HepG2 (cell line): ENCODE data around the gene VAMP5. TPM values are rescaled to one million over a fixed set of nuclear protein-coding genes. Genes with fewer than 3 reads are reported as not detected.

Experiments
- ERF ChIP-seq: IDR thresholded peaks from 2 replicates; pipeline ENCODE4 v1.6.1; 2018; ENCODE audit warnings: missing biosample characterization, missing genetic modification reagents
- MED8 ChIP-seq: sonication (generic); formaldehyde crosslinking; IDR thresholded peaks from 2 replicates; pipeline ENCODE4 v1.8.1; 2023; ENCODE audit warnings: mild to moderate bottlenecking, missing genetic modification reagents; ENCODE audit not compliant: insufficient replicate concordance
- MIER2 ChIP-seq: IDR thresholded peaks from 2 replicates; pipeline ENCODE4 v1.6.1; 2016; ENCODE audit warnings: missing biosample characterization, missing genetic modification reagents
- NFIB ChIP-seq: sonication (generic); formaldehyde crosslinking; IDR thresholded peaks from 2 replicates; pipeline ENCODE4 v1.9.0; 2021; ENCODE audit warnings: missing genetic modification reagents, mild to moderate bottlenecking, borderline replicate concordance
- NFYB ChIP-seq: sonication (generic); formaldehyde crosslinking; IDR thresholded peaks from 2 replicates; pipeline ENCODE4 v1.4.0; 2020; ENCODE audit warnings: missing genetic modification reagents
- NR2F6 ChIP-seq, 2 experiments: IDR thresholded peaks; 2 replicates each; pipeline ENCODE4 v1.6.1; 2016; ENCODE audit warnings: antibody characterized with exemption in 1 of 2, mild to moderate bottlenecking in 1 of 2
- PAX8 ChIP-seq: sonication (generic); formaldehyde crosslinking; IDR thresholded peaks from 2 replicates; pipeline ENCODE4 v1.8.0; 2022; ENCODE audit warnings: mild to moderate bottlenecking, missing genetic modification reagents, borderline replicate concordance
- PCBP1 ChIP-seq: fragments of 200-400 bp; formaldehyde crosslinking; IDR thresholded peaks from 2 replicates; pipeline ENCODE4 v1.6.1; 2017; ENCODE audit warnings: mild to moderate bottlenecking, low read depth, low read length, borderline replicate concordance
- POLR2A ChIP-seq, 2 experiments: IDR thresholded peaks; 2 replicates each; pipeline ENCODE4 v1.6.1; 2011; ENCODE audit warnings: low read depth in 2 of 2, low read length in 2 of 2, mild to moderate bottlenecking in 1 of 2, moderate library complexity in 1 of 2; ENCODE audit not compliant: insufficient read depth in 1 of 2
- RBM22 ChIP-seq: fragments of 200-400 bp; formaldehyde crosslinking; optimal IDR thresholded peaks from 2 replicates; pipeline ENCODE3; 2017; ENCODE audit warnings: mild to moderate bottlenecking, low read length, moderate library complexity
- SALL2 ChIP-seq: sonication (generic); formaldehyde crosslinking; IDR thresholded peaks from 2 replicates; pipeline ENCODE4 v1.8.1; 2023; ENCODE audit warnings: mild to moderate bottlenecking, missing genetic modification reagents, inconsistent platforms
- ZNF101 ChIP-seq: sonication (generic); formaldehyde crosslinking; IDR thresholded peaks from 2 replicates; pipeline ENCODE4 v1.4.0; 2020; ENCODE audit warnings: mild to moderate bottlenecking, low read depth, missing genetic modification reagents, borderline replicate concordance
- ZNF274 ChIP-seq: sonication (generic); formaldehyde crosslinking; IDR thresholded peaks from 2 replicates; pipeline ENCODE4 v1.5.1; 2020; ENCODE audit warnings: mild to moderate bottlenecking, missing genetic modification reagents
- ZNF441 ChIP-seq: sonication (generic); formaldehyde crosslinking; IDR thresholded peaks from 2 replicates; pipeline ENCODE4 v1.7.0; 2021; ENCODE audit warnings: missing genetic modification reagents, borderline replicate concordance
- ZNF746 ChIP-seq: sonication (generic); formaldehyde crosslinking; IDR thresholded peaks from 2 replicates; pipeline ENCODE4 v1.8.0; 2022; ENCODE audit warnings: mild to moderate bottlenecking, missing genetic modification reagents
- polyA plus RNA-seq, 8 experiments: library from polyadenylated mRNA; depleted of rRNA in 3 of 8; stranded (reverse) in 7 of 8; unstranded in 1 of 8; fragments of >200 nt; fragmentation: Illumina TruSeq in 4 of 8; extraction: Trizol in 4 of 8; gene quantifications; 2 replicates each; pipeline versions ENCODE4 v1.2.1 to v1.2.3, GENCODE V29; 2011 to 2016; ENCODE audit warnings: low read depth in 4 of 8, missing spikeins in 1 of 8, mixed read lengths in 1 of 8; ENCODE audit not compliant: insufficient read depth in 1 of 8
- total RNA-seq, 5 experiments: library from RNA; depleted of rRNA; stranded (reverse); fragments of >200 nt; fragmentation: Illumina TruSeq; extraction: Trizol; gene quantifications; 2 replicates each; pipeline ENCODE4 v1.2.3, GENCODE V29; 2016; ENCODE audit warnings: low read depth in 1 of 5
- TF ChIP-seq, protein P1 (sequence below): sonication (generic); formaldehyde crosslinking; IDR thresholded peaks from 2 replicates; pipeline ENCODE4 v1.4.0; 2020; ENCODE audit warnings: low read depth, mild to moderate bottlenecking, missing genetic modification reagents
- TF ChIP-seq, protein P2 (sequence below): conservative IDR thresholded peaks from 2 replicates; pipeline ENCODE4 v1.6.1; 2018; ENCODE audit warnings: missing genetic modification reagents
- TF ChIP-seq, protein P3 (sequence below): sonication (generic); formaldehyde crosslinking; conservative IDR thresholded peaks from 2 replicates; pipeline ENCODE4 v1.4.0; 2020; ENCODE audit warnings: mild to moderate bottlenecking, missing genetic modification reagents, moderate library complexity
- TF ChIP-seq, protein P4 (sequence below): sonication (generic); formaldehyde crosslinking; IDR thresholded peaks from 2 replicates; pipeline ENCODE4 v1.4.0; 2020; ENCODE audit warnings: low read depth, mild to moderate bottlenecking, missing genetic modification reagents
- TF ChIP-seq, protein P5 (sequence below): IDR thresholded peaks from 2 replicates; pipeline ENCODE4 v1.6.1; 2012; ENCODE audit warnings: low read length, improper control_type of control experiment

The VAMP5 gene
- total and polyA plus RNA-seq, 2 of the 13 experiments (the other 11 are each of a cell fraction or from before 2014, with no cell fraction given), result 7.2 to 56.7 TPM

DNA sequence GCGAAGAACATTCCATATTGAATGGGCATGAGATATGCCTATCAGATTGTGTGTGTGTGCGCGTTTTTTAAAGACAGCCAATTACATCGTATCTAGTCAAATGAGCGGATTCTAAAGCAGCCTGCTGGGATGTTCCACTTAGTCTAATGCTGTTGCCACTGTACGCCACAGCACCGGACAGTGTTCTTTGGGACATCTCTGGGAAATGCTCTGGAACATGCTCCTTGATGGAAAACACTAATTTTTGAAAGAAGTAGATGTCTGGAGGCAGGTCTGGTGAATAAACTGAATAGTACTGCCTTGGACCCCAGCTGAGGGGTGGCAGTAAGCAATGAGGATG, 21.9 kb downstream of the VAMP5 start (continued):
- TF ChIP-seq ZNF746 (CRISPR knock-in tag), result no peak
- peak; percentile 80 for TF ChIP-seq RBM22
- TF ChIP-seq, protein P1, sequence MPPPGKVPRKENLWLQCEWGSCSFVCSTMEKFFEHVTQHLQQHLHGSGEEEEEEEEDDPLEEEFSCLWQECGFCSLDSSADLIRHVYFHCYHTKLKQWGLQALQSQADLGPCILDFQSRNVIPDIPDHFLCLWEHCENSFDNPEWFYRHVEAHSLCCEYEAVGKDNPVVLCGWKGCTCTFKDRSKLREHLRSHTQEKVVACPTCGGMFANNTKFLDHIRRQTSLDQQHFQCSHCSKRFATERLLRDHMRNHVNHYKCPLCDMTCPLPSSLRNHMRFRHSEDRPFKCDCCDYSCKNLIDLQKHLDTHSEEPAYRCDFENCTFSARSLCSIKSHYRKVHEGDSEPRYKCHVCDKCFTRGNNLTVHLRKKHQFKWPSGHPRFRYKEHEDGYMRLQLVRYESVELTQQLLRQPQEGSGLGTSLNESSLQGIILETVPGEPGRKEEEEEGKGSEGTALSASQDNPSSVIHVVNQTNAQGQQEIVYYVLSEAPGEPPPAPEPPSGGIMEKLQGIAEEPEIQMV, result no peak
- TF ChIP-seq, protein P2, sequence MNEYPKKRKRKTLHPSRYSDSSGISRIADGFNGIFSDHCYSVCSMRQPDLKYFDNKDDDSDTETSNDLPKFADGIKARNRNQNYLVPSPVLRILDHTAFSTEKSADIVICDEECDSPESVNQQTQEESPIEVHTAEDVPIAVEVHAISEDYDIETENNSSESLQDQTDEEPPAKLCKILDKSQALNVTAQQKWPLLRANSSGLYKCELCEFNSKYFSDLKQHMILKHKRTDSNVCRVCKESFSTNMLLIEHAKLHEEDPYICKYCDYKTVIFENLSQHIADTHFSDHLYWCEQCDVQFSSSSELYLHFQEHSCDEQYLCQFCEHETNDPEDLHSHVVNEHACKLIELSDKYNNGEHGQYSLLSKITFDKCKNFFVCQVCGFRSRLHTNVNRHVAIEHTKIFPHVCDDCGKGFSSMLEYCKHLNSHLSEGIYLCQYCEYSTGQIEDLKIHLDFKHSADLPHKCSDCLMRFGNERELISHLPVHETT, result 0 out of 2 replicates have a peak, but pooled peaks have one; percentile 21
- TF ChIP-seq ZNF101 (CRISPR knock-in tag), result no peak
- TF ChIP-seq NR2F6 (IDR thresholded peaks at IDR 0.05), result peak; percentile 31; the same call in 1 of the 2 replicates
- TF ChIP-seq NR2F6 (CRISPR knock-in tag; IDR thresholded peaks at IDR 0.05), result no peak
- TF ChIP-seq ERF (CRISPR knock-in tag), result no peak
- TF ChIP-seq, protein P3, sequence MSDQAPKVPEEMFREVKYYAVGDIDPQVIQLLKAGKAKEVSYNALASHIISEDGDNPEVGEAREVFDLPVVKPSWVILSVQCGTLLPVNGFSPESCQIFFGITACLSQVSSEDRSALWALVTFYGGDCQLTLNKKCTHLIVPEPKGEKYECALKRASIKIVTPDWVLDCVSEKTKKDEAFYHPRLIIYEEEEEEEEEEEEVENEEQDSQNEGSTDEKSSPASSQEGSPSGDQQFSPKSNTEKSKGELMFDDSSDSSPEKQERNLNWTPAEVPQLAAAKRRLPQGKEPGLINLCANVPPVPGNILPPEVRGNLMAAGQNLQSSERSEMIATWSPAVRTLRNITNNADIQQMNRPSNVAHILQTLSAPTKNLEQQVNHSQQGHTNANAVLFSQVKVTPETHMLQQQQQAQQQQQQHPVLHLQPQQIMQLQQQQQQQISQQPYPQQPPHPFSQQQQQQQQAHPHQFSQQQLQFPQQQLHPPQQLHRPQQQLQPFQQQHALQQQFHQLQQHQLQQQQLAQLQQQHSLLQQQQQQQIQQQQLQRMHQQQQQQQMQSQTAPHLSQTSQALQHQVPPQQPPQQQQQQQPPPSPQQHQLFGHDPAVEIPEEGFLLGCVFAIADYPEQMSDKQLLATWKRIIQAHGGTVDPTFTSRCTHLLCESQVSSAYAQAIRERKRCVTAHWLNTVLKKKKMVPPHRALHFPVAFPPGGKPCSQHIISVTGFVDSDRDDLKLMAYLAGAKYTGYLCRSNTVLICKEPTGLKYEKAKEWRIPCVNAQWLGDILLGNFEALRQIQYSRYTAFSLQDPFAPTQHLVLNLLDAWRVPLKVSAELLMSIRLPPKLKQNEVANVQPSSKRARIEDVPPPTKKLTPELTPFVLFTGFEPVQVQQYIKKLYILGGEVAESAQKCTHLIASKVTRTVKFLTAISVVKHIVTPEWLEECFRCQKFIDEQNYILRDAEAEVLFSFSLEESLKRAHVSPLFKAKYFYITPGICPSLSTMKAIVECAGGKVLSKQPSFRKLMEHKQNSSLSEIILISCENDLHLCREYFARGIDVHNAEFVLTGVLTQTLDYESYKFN, result 0 out of 2 replicates have a peak, but pooled peaks have one; percentile 9
- TF ChIP-seq NFIB, result no peak
- TF ChIP-seq, protein P4, sequence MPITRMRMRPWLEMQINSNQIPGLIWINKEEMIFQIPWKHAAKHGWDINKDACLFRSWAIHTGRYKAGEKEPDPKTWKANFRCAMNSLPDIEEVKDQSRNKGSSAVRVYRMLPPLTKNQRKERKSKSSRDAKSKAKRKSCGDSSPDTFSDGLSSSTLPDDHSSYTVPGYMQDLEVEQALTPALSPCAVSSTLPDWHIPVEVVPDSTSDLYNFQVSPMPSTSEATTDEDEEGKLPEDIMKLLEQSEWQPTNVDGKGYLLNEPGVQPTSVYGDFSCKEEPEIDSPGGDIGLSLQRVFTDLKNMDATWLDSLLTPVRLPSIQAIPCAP (CRISPR knock-in tag), result no peak
- TF ChIP-seq MIER2 (CRISPR knock-in tag), result no peak
- no peak for TF ChIP-seq MED8 (CRISPR knock-in tag)
- TF ChIP-seq, protein P5, sequence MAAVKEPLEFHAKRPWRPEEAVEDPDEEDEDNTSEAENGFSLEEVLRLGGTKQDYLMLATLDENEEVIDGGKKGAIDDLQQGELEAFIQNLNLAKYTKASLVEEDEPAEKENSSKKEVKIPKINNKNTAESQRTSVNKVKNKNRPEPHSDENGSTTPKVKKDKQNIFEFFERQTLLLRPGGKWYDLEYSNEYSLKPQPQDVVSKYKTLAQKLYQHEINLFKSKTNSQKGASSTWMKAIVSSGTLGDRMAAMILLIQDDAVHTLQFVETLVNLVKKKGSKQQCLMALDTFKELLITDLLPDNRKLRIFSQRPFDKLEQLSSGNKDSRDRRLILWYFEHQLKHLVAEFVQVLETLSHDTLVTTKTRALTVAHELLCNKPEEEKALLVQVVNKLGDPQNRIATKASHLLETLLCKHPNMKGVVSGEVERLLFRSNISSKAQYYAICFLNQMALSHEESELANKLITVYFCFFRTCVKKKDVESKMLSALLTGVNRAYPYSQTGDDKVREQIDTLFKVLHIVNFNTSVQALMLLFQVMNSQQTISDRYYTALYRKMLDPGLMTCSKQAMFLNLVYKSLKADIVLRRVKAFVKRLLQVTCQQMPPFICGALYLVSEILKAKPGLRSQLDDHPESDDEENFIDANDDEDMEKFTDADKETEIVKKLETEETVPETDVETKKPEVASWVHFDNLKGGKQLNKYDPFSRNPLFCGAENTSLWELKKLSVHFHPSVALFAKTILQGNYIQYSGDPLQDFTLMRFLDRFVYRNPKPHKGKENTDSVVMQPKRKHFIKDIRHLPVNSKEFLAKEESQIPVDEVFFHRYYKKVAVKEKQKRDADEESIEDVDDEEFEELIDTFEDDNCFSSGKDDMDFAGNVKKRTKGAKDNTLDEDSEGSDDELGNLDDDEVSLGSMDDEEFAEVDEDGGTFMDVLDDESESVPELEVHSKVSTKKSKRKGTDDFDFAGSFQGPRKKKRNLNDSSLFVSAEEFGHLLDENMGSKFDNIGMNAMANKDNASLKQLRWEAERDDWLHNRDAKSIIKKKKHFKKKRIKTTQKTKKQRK, result no peak
- TF ChIP-seq PCBP1, result no peak
- TF ChIP-seq ZNF274 (CRISPR knock-in tag), result no peak
- no peak for TF ChIP-seq ZNF441 (CRISPR knock-in tag)
- TF ChIP-seq POLR2A (IDR thresholded peaks at IDR 0.05; ENCODE audit: insufficient read depth in 1 of 2, low read depth in 2 of 2, low read length in 2 of 2), result no peak
- TF ChIP-seq NFYB (CRISPR knock-in tag), result no peak
- no peak for TF ChIP-seq SALL2 (CRISPR knock-in tag)
- TF ChIP-seq PAX8, result no peak
